ENCODE data around the gene TTLL5.

Gene TTLL5

DNA sequence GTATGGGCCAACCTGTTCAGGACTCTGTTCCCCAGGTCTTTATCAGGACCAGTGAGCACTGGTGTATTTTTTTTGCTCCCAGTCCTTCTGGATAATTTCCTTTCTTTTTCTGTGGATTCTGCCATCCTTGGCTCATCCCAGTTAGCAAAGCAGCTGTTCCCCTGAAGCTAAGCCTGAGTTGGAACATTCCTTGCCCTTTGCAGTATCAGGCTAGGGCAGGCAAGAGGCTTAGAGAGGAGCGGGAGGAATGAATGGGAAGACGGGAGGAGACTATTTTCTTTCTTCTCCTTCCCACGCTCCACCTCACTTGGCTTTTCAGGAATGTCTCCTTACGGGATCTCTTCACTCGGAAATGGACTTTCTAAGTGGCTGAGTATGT, 29.6 kb upstream of the TTLL5 start:
- H3K4me1 Mint-ChIP-seq = no peaks in the 10 kb centered on the region
- ATAC-seq (replicated peaks; ENCODE audit: extremely low read depth, poor library complexity, severe bottlenecking) (no peak), DNase-seq (ENCODE audit: low spot score in 2 of 2) (no peak)
- H3K4me3 Mint-ChIP-seq = no peak overlapping the region
- H3K27me3 Mint-ChIP-seq = no peaks in the 10 kb centered on the region
- no peaks in the 10 kb centered on the region for H3K9me3 Mint-ChIP-seq
- no peaks in the 10 kb centered on the region for H3K36me3 Mint-ChIP-seq (ENCODE audit: insufficient read depth)
- no peak overlapping the region for H3K27ac Mint-ChIP-seq (ENCODE audit: low read depth)

DNA sequence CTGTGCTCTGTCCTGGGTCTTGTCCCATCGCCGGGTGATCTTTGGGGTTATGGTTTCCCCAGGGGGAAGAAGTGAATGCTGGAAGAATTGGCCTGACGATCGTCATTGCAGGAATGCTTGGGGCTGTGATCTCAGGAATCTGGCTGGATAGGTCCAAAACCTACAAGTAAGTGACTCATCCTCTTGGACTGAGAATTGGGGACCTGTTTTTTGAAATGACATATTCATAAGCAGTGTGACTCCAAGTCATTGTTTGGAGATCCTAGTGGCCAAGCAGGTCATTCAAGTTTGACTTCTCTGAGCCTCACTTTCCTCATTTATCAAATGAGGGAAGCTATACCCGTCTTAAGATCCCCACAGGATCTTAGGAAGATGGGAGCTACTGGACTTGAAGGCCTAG, 26.2 kb upstream of the TTLL5 start:
- Mint-ChIP-seq H3K4me3 (no peak overlapping the region), H3K4me1 (no peaks in the 10 kb centered on the region), H3K27ac (ENCODE audit: low read depth) (no peak overlapping the region), H3K27me3 (no peaks in the 10 kb centered on the region), H3K9me3 (no peaks in the 10 kb centered on the region), H3K36me3 (ENCODE audit: insufficient read depth) (no peaks in the 10 kb centered on the region)
- DNase-seq (ENCODE audit: low spot score in 2 of 2) (no peak), ATAC-seq (replicated peaks; ENCODE audit: extremely low read depth, poor library complexity, severe bottlenecking) (no peak)

DNA sequence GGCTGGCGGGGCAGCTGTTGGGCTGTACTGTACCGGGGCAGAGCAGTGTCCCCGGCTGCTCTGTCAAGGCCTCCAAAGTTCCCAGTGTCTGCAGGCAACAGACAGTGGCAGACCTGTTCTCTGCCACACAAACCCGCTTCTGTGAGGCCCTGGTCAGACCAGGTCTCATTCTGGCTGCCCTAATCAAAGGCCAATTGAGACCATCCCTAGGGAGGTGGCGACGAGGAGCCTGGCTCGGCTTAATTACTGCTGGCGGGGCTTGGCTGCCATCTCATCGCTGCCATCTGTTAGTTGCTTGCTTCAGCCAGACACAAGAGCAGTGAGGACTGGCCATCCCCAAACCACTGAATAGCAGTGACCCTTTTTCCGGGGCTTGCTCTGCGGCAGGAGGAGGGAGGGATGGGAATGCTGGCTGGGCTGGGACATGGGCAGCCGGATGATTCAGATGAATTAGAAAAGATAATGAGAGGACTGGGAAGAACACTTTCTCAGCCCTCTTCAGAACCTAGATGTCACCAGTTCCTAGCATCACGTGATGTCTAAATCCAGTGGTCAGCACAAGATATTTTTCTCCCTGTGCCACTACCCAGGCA, 24.9 kb upstream of the TTLL5 start:
- Mint-ChIP-seq H3K4me3 (no peak overlapping the region), H3K36me3 (ENCODE audit: insufficient read depth) (no peaks in the 10 kb centered on the region), H3K4me1 (no peaks in the 10 kb centered on the region), H3K27ac (ENCODE audit: low read depth) (no peak overlapping the region), H3K27me3 (no peaks in the 10 kb centered on the region), H3K9me3 (no peaks in the 10 kb centered on the region)
- ATAC-seq (replicated peaks; ENCODE audit: extremely low read depth, poor library complexity, severe bottlenecking) (no peak), DNase-seq (ENCODE audit: low spot score in 2 of 2) (no peak)

DNA sequence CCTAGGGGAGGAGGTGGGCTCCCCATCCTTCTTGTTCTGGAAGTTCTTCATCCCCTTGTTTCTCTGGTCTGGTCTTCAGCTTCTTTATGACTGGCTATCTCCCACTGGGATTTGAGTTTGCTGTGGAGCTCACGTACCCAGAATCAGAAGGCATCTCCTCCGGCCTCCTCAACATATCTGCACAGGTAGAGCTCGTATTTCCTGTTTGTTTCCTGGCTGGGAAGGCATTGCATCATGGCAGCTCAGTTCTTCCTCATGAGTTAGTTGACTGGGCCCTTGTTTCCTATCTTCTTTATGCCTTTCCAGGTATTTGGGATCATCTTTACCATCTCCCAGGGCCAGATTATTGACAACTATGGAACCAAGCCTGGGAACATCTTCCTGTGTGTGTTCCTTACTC, 20.2 kb upstream of the TTLL5 start:
- Mint-ChIP-seq H3K27ac (ENCODE audit: low read depth) (no peak overlapping the region), H3K4me1 (no peaks in the 10 kb centered on the region), H3K9me3 (no peaks in the 10 kb centered on the region), H3K36me3 (ENCODE audit: insufficient read depth) (peaks cover 1% of the 10 kb centered on the region), H3K27me3 (no peaks in the 10 kb centered on the region), H3K4me3 (no peak overlapping the region)
- no peak for ATAC-seq (replicated peaks; ENCODE audit: extremely low read depth, poor library complexity, severe bottlenecking)
- no peak for DNase-seq (ENCODE audit: low spot score in 2 of 2)

DNA sequence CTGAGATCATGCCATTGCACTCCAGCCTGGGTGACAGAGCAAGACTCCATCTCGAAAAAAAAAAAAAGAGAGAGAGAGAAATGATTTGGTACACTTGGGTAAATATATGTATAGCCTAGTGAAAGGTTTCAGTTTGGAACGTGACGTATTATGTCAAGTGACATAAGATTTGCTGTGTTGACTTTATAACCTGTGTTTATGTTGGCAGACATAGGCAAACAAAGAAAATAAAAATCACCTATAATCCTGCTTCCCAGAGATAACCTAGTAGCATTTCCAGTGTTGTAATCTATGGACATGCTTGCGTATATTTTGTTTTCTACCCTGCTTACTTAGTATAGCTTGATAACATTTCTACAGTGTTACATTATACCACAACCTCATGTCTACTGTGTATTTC, 17.1 kb upstream of the TTLL5 start:
- DNase-seq (ENCODE audit: low spot score in 2 of 2) (no peak), ATAC-seq (replicated peaks; ENCODE audit: extremely low read depth, poor library complexity, severe bottlenecking) (no peak)
- Mint-ChIP-seq H3K4me1 (no peaks in the 10 kb centered on the region), H3K27me3 (no peaks in the 10 kb centered on the region), H3K4me3 (no peak overlapping the region), H3K27ac (ENCODE audit: low read depth) (no peak overlapping the region), H3K9me3 (no peaks in the 10 kb centered on the region), H3K36me3 (ENCODE audit: insufficient read depth) (peaks cover 4% of the 10 kb centered on the region)

DNA sequence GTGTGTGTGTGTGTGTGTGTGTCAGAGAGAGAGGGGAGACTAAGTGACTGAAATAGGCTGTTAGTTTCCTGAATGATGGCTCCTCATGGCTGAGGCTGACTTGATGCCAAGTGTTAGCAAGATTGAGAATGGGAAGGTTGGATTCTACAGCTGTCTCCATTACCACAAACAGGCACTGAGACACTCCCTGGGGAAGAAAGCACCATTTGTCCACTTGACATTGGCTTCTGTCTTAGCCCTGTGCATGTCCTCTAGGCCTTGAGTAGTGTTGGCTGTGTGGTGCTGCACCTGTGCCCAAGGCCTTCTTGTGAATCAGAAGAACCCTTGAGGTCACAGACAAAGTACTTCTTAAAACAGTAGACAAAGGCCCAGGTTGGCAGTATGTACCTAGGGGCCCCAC, 16.0 kb upstream of the TTLL5 start:
- H3K27me3 Mint-ChIP-seq = no peaks in the 10 kb centered on the region

DNA sequence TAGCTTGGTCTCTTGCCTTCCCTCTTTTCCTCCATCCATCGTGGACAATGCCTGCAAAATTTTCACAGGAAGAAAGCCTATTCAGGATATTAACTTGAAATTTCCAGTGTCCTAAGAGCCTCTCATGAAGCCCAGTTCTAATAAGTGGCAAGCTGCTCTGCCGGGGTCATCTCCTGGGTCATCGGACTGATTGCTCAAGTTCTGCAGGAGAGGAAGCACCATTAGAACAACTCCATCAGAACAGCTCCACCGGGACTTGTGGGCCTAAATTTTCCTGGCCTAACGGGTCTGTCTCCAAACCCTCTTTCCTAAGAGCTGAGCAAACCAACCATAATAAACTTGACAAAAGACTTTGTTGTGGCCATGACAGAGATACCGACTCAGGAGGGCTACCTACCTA, 14.3 kb upstream of the TTLL5 start:
- H3K9me3 Mint-ChIP-seq = no peaks in the 10 kb centered on the region
- ATAC-seq (replicated peaks; ENCODE audit: extremely low read depth, poor library complexity, severe bottlenecking) = no peak
- H3K4me1 Mint-ChIP-seq = no peaks in the 10 kb centered on the region
- no peak overlapping the region for H3K4me3 Mint-ChIP-seq
- H3K27me3 Mint-ChIP-seq = no peaks in the 10 kb centered on the region
- no peak for DNase-seq (ENCODE audit: low spot score in 2 of 2)
- H3K36me3 Mint-ChIP-seq (ENCODE audit: insufficient read depth) = peaks cover 23% of the 10 kb centered on the region
- H3K27ac Mint-ChIP-seq (ENCODE audit: low read depth) = no peak overlapping the region

More for the DNA sequence above, 16.0 kb upstream of the TTLL5 start:
- Mint-ChIP-seq H3K27ac (ENCODE audit: low read depth) (no peak overlapping the region), H3K36me3 (ENCODE audit: insufficient read depth) (peaks cover 11% of the 10 kb centered on the region), H3K4me3 (no peak overlapping the region), H3K9me3 (no peaks in the 10 kb centered on the region), H3K4me1 (no peaks in the 10 kb centered on the region)
- DNase-seq (ENCODE audit: low spot score in 2 of 2) = no peak
- ATAC-seq (replicated peaks; ENCODE audit: extremely low read depth, poor library complexity, severe bottlenecking) = no peak

DNA sequence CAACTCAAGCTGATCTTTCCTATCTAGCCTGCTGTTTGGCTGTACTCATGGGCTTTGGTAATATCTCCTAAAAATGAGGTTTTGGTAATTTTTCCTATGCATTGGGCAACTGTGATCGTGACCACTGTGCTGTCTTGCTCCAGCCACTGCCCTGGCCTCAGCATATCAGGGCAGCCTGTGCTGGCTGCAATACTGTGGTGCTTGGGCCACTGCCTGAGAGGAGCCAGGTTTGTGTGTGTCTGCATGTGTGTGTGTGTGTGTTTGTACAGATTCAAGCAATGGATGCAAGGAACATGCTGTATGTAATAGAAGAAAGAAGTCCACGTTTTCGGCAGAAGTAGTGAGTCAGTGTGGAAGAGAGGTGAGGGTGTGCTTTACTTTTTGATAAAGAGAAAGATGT, 13.4 kb upstream of the TTLL5 start:
- no peak for DNase-seq (ENCODE audit: low spot score in 2 of 2)
- Mint-ChIP-seq H3K4me1 (no peaks in the 10 kb centered on the region), H3K27me3 (no peaks in the 10 kb centered on the region), H3K9me3 (no peaks in the 10 kb centered on the region), H3K4me3 (no peak overlapping the region), H3K36me3 (ENCODE audit: insufficient read depth) (peaks cover 26% of the 10 kb centered on the region), H3K27ac (ENCODE audit: low read depth) (no peak overlapping the region)
- no peak for ATAC-seq (replicated peaks; ENCODE audit: extremely low read depth, poor library complexity, severe bottlenecking)

DNA sequence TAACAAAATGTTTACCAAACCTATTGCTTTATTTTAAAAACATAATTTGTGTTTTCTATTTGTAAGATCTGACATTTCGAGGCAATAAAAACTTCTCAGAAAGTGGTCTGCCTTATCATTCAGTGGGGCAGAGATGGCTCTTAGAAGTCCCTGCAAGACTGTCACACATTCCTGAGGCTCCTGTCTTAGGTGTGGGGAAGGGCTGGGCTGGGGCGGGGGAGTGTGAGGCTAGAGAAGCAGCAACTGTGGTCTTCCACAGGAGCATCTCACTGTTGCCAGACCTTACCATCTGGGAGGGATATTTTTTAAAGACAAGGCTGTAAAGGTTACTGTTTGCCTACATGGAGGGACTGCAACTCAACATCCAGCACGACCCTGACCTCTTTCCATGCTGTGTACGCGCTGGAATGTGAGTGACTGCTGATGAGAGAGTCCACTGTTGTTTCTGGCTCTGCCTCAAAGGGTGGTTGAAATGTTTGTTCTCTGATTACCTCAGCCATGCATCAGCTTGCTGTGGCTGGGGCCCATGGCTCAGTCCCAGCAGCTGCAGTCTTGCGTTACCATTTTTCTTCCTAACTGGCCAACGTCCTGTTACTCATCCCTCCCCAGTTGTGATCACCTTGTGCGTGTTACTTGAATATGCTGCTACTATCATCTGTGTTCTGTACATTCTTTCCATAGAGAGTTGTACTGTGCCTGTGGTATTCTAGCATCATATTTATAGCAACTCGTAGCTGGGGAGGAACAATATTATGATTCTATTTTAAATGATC, 12.8 kb upstream of the TTLL5 start:
- ATAC-seq (replicated peaks; ENCODE audit: extremely low read depth, poor library complexity, severe bottlenecking) = no peak
- Mint-ChIP-seq H3K27me3 (no peaks in the 10 kb centered on the region), H3K9me3 (no peaks in the 10 kb centered on the region), H3K27ac (ENCODE audit: low read depth) (no peak overlapping the region), H3K36me3 (ENCODE audit: insufficient read depth) (peaks cover 32% of the 10 kb centered on the region), H3K4me1 (no peaks in the 10 kb centered on the region), H3K4me3 (no peak overlapping the region)
- DNase-seq (ENCODE audit: low spot score in 2 of 2) = no peak

DNA sequence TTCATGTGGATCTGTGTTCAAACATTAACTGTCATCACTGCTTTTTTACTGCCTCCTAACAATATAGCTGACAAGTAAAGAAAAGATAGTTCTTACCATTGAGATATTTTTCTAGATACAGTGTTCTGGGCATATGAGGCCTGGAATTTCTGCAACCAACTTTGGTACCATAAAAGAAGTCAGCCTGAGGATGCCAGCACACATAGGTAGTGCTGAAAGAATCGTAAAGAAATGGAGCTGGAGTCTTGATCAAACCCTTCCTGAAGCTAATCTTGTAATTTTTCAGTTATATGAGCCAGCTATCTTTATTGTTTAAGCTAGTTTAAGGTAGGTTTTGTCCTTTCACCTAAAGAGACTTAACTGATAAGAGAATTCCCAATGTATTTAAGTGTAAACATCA, 11.7 kb upstream of the TTLL5 start:
- ATAC-seq (replicated peaks; ENCODE audit: extremely low read depth, poor library complexity, severe bottlenecking) (no peak), DNase-seq (ENCODE audit: low spot score in 2 of 2) (no peak)
- Mint-ChIP-seq H3K27ac (ENCODE audit: low read depth) (no peak overlapping the region), H3K36me3 (ENCODE audit: insufficient read depth) (peaks cover 39% of the 10 kb centered on the region), H3K27me3 (no peaks in the 10 kb centered on the region), H3K4me3 (no peak overlapping the region), H3K9me3 (no peaks in the 10 kb centered on the region), H3K4me1 (no peaks in the 10 kb centered on the region)

DNA sequence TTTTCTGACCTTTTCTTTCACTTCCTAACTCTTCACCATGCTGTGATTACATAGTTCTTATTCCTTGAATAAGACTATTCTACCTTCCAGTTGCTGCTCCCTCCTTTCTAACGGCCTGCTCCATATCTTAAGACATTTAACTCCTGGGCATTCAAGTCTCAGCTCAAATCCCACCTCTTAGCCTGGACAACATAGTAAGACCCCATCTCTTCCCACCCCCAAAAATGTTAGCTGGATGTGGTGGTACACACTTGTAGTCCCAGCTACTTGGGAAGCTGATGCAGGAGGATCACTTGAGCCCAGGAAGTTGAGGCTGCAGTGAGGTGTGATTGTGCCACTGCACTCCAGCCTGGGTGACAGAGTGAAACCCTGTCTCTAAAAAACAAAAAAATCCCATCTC, 11.3 kb upstream of the TTLL5 start:
- H3K36me3 Mint-ChIP-seq (ENCODE audit: insufficient read depth) = peaks cover 39% of the 10 kb centered on the region
- no peak overlapping the region for H3K4me3 Mint-ChIP-seq
- H3K27ac Mint-ChIP-seq (ENCODE audit: low read depth) = no peak overlapping the region

DNA sequence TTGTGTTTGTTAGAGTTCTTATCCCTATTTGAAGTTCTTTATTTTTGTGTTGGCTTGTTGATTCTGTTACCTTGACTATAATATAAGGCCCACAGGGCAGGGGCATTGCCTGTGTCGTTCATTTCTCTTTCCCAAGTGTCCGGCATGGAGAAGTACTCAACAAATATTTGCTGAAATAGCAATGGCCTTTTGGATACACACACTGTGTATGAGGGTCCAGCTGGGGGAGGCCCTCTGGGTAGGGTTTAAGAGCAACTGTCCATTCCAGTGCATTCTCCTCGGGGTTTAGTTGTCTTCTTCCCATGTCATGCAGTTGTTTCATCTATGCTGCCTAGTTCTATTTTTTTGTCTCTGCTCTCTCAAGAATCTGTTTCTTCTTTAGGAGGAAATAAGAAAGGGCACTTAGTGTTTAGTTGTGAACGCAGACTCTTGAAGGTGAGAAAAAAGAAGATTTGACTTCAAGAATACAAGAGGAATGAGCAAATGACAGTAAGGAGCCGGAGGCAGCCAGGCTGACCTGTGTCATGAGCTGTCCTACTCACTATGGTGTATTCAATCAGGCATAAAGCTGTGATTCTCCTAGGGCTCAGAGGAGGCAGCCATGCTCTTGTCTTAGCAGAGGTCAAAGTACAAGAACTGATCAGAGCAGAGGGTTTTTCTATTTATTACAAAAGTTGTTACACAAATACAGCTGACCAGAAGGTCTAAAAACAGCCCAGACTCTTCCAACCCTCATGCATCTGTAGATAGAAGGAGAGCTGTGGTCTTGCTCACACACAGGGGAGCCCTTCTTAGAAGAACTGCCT, 10.6 kb upstream of the TTLL5 start:
- Mint-ChIP-seq H3K27me3 (no peaks in the 10 kb centered on the region), H3K27ac (ENCODE audit: low read depth) (no peak overlapping the region), H3K9me3 (no peaks in the 10 kb centered on the region), H3K4me3 (no peak overlapping the region), H3K36me3 (ENCODE audit: insufficient read depth) (peaks cover 42% of the 10 kb centered on the region), H3K4me1 (no peaks in the 10 kb centered on the region)
- DNase-seq (ENCODE audit: low spot score in 2 of 2) (no peak), ATAC-seq (replicated peaks; ENCODE audit: extremely low read depth, poor library complexity, severe bottlenecking) (no peak)

More for the DNA sequence above, 11.3 kb upstream of the TTLL5 start:
- Mint-ChIP-seq H3K9me3 (no peaks in the 10 kb centered on the region), H3K27me3 (no peaks in the 10 kb centered on the region), H3K4me1 (no peaks in the 10 kb centered on the region)
- no peak for DNase-seq (ENCODE audit: low spot score in 2 of 2)
- ATAC-seq (replicated peaks; ENCODE audit: extremely low read depth, poor library complexity, severe bottlenecking) = no peak

DNA sequence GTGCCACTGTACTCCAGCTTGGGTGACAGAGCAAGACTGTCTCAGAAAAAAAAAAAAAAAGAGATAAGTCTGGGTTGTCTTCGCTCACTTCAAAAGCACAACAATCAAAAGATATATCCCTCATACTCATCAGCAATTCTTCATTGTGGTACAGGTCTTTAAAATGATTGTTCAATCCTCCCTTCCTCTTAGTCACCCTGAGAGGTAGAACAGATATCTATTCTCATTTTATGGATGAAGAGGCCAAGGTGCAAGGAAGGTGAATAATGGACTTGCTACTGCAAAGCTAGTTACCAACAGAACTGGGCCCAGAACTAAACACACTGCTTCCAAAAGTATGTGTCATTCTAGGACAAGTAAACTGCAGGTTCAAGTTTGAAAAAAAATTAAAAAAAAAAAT, 7.5 kb upstream of the TTLL5 start:
- peaks cover 45% of the 10 kb centered on the region for H3K36me3 Mint-ChIP-seq (ENCODE audit: insufficient read depth)

More for the DNA sequence above, 7.5 kb upstream of the TTLL5 start:
- H3K27ac Mint-ChIP-seq (ENCODE audit: low read depth) = no peak overlapping the region
- no peaks in the 10 kb centered on the region for H3K27me3 Mint-ChIP-seq
- H3K9me3 Mint-ChIP-seq = no peaks in the 10 kb centered on the region
- peaks cover 2% of the 10 kb centered on the region for H3K4me1 Mint-ChIP-seq
- no peak overlapping the region for H3K4me3 Mint-ChIP-seq
- no peak for ATAC-seq (replicated peaks; ENCODE audit: extremely low read depth, poor library complexity, severe bottlenecking)
- DNase-seq (ENCODE audit: low spot score in 2 of 2) = no peak
